GM23338 (cell line): Measurements from ENCODE around the gene SMG9. TPM values are rescaled to one million over a fixed set of nuclear protein-coding genes. Genes with fewer than 3 reads are reported as not detected.

Experiments used
- ATAC-seq: fragments of 200-7000 bp; cut with Tn5 transposase; 3 replicates; pipeline ENCODE4 v1.9.1; 2020
- DNase-seq: peaks from one replicate; pipeline ENCODE4 v3.0.0-alpha.2; 2015; ENCODE audit warnings: low spot score
- H2AFZ ChIP-seq: fragments of 200-600 bp; sonication (generic); 2 replicates; pipeline ENCODE4 v1.8.0; 2016; ENCODE audit warnings: antibody characterized with exemption, mild to moderate bottlenecking, moderate library complexity
- H3F3A ChIP-seq: fragments of 200-600 bp; sonication (generic); replicated peaks from 2 replicates; pipeline ENCODE4 v1.8.0; 2017; ENCODE audit warnings: antibody characterized with exemption, mixed run types, low read depth
- H3K27ac ChIP-seq: fragments of 200-600 bp; sonication (generic); 2 replicates; pipeline ENCODE4 v1.6.1; 2016; ENCODE audit warnings: low read depth
- H3K27me3 ChIP-seq: fragments of 200-600 bp; sonication (generic); 2 replicates; pipeline ENCODE4 v1.8.0; 2016; ENCODE audit warnings: mild to moderate bottlenecking, mixed run types, moderate library complexity; ENCODE audit not compliant: insufficient read depth
- H3K36me3 ChIP-seq: fragments of 200-600 bp; sonication (generic); 2 replicates; pipeline ENCODE4 v1.8.0; 2016; ENCODE audit warnings: mild to moderate bottlenecking; ENCODE audit not compliant: insufficient read depth
- H3K4me1 ChIP-seq: fragments of 200-600 bp; sonication (generic); 2 replicates; pipeline ENCODE4 v1.8.0; 2016; ENCODE audit warnings: mild to moderate bottlenecking, moderate library complexity; ENCODE audit not compliant: insufficient read depth
- H3K4me2 ChIP-seq: fragments of 200-600 bp; sonication (generic); 2 replicates; pipeline ENCODE4 v1.7.1; 2017; ENCODE audit warnings: mixed run types
- H3K4me3 ChIP-seq: fragments of 200-600 bp; sonication (generic); 2 replicates; pipeline ENCODE4 v1.6.1; 2016; ENCODE audit warnings: mixed run types
- H3K79me2 ChIP-seq: fragments of 200-600 bp; sonication (generic); replicated peaks from 2 replicates; pipeline ENCODE4 v1.8.0; 2017; ENCODE audit warnings: mild to moderate bottlenecking; ENCODE audit not compliant: insufficient read depth
- H3K9me2 ChIP-seq: fragments of 200-600 bp; sonication (generic); 2 replicates; pipeline ENCODE4 v1.8.0; 2017; ENCODE audit not compliant: insufficient read depth
- H4K20me1 ChIP-seq: fragments of 200-600 bp; sonication (generic); replicated peaks from 2 replicates; pipeline ENCODE4 v1.8.0; 2017; ENCODE audit warnings: mild to moderate bottlenecking; ENCODE audit not compliant: insufficient read depth
- H3K27ac Mint-ChIP-seq: 2 replicates; pipeline ENCODE4 v1.8.0; 2020; ENCODE audit warnings: inconsistent platforms, mild to moderate bottlenecking, moderate library complexity, mixed read lengths
- H3K27me3 Mint-ChIP-seq: 3 replicates; pipeline ENCODE4 v1.8.0; 2022; ENCODE audit warnings: low read depth, mild to moderate bottlenecking, moderate library complexity, mixed read lengths, inconsistent platforms; ENCODE audit not compliant: insufficient read depth, poor library complexity
- H3K36me3 Mint-ChIP-seq: 3 replicates; pipeline ENCODE4 v1.8.0; 2021; ENCODE audit warnings: low read depth, mild to moderate bottlenecking, inconsistent platforms, moderate library complexity, mixed read lengths
- H3K4me1 Mint-ChIP-seq: 3 replicates; pipeline ENCODE4 v1.8.0; 2020; ENCODE audit warnings: mild to moderate bottlenecking, inconsistent platforms, mixed read lengths
- H3K4me3 Mint-ChIP-seq: 3 replicates; pipeline ENCODE4 v1.8.0; 2021; ENCODE audit warnings: moderate library complexity, mild to moderate bottlenecking, inconsistent platforms, mixed read lengths
- H3K9me3 Mint-ChIP-seq: 3 replicates; pipeline ENCODE4 v1.8.0; 2020; ENCODE audit warnings: moderate library complexity, mild to moderate bottlenecking, inconsistent platforms, mixed read lengths
- CREB1 ChIP-seq: fragments of 250-450 bp; sonication (Bioruptor Pico); IDR thresholded peaks from 2 replicates; pipeline ENCODE4 v1.5.0; 2020; ENCODE audit warnings: low read depth, mild to moderate bottlenecking, moderate library complexity
- EZH2 ChIP-seq: fragments of 200-600 bp; sonication (generic); IDR thresholded peaks from one replicate; pipeline ENCODE4 v1.8.0; 2017; ENCODE audit warnings: antibody characterized with exemption, mild to moderate bottlenecking, low read depth; ENCODE audit not compliant: unreplicated experiment
- EZH2phosphoT487 ChIP-seq: fragments of 200-600 bp; sonication (generic); IDR thresholded peaks from one replicate; pipeline ENCODE4 v1.8.1; 2018; ENCODE audit warnings: antibody characterized with exemption; ENCODE audit not compliant: unreplicated experiment
- JUNB ChIP-seq: IDR thresholded peaks from one replicate; pipeline ENCODE4 v1.6.1; 2016; ENCODE audit warnings: antibody characterized with exemption; ENCODE audit not compliant: unreplicated experiment
- NANOG ChIP-seq: IDR thresholded peaks from 2 replicates; pipeline ENCODE4 v1.6.1; 2016; ENCODE audit warnings: antibody characterized with exemption, borderline replicate concordance
- POLR2AphosphoS5 ChIP-seq: IDR thresholded peaks from 2 replicates; pipeline ENCODE4 v1.6.1; 2016; ENCODE audit warnings: antibody characterized with exemption, low read depth
- STAT1 ChIP-seq: IDR thresholded peaks from one replicate; pipeline ENCODE4 v1.6.1; 2016; ENCODE audit warnings: antibody characterized with exemption; ENCODE audit not compliant: unreplicated experiment
- ZNF114 ChIP-seq: fragments of 250-450 bp; sonication (Bioruptor Pico); IDR thresholded peaks from 2 replicates; pipeline ENCODE4 v1.5.0; 2020; ENCODE audit warnings: mild to moderate bottlenecking, moderate library complexity
- ZNF331 ChIP-seq: fragments of 250-450 bp; sonication (Bioruptor Pico); IDR thresholded peaks from 2 replicates; pipeline ENCODE4 v1.5.0; 2020; ENCODE audit warnings: low read depth, mild to moderate bottlenecking, moderate library complexity
- polyA plus RNA-seq: library from polyadenylated mRNA; unstranded; fragments of >200 nt; fragmentation: Nextera tagmentation; extraction: Ambion mirVana; gene quantifications from 2 replicates; pipeline ENCODE4 v1.2.1, GENCODE V29; 2016
- total RNA-seq: library from RNA; depleted of rRNA; stranded (reverse); fragments of >200 nt; shearing (Covaris generic); gene quantifications from 2 replicates; pipeline ENCODE4 v1.2.3, GENCODE V29; 2014
- TF ChIP-seq, protein P1 (sequence below): IDR thresholded peaks from one replicate; pipeline ENCODE4 v1.6.1; 2018; ENCODE audit warnings: antibody characterized with exemption; ENCODE audit not compliant: unreplicated experiment
- TF ChIP-seq, protein P2 (sequence below): fragments of 250-450 bp; sonication (Bioruptor Pico); IDR thresholded peaks from 2 replicates; pipeline ENCODE4 v1.5.0; 2020; ENCODE audit warnings: mild to moderate bottlenecking, moderate library complexity
- TF ChIP-seq, protein P3 (sequence below), 2 experiments: fragments of 200-600 bp in 1 of 2; sonication (generic) in 1 of 2; conservative IDR thresholded peaks; 2 replicates each; pipeline versions ENCODE4 v1.5.1 to v1.6.1; 2016 to 2017; ENCODE audit warnings: antibody characterized with exemption in 2 of 2, low read depth in 2 of 2, mild to moderate bottlenecking in 2 of 2, moderate library complexity in 1 of 2

Gene SMG9
- total and polyA plus RNA-seq, 2 experiments from 2014 or later, result 13.2 to 14.0 TPM

DNA sequence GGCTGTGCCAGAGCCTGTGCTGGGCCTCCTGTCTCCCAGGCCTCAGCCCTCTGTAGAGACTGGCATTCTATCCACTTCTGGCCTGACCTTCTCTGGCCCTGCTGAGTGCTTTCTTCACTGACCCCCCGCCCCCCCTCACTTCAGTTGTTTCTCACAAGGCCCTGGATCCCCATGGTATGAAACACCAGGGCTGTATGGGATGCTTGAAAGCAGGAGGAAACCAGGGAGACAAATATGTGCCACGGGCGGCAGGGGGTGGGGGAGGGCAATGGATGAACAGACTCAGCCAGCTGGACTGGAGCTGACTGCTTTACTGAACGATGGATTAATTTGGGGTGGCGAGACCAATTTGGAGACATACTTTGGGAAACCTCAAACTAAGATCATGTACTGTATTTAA is 24.8 kb downstream of the SMG9 start (continued):
- TF ChIP-seq POLR2AphosphoS5 (no peak), NANOG (no peak), ZNF114 (no peak), STAT1 (no peak)
- TF ChIP-seq, protein P1, sequence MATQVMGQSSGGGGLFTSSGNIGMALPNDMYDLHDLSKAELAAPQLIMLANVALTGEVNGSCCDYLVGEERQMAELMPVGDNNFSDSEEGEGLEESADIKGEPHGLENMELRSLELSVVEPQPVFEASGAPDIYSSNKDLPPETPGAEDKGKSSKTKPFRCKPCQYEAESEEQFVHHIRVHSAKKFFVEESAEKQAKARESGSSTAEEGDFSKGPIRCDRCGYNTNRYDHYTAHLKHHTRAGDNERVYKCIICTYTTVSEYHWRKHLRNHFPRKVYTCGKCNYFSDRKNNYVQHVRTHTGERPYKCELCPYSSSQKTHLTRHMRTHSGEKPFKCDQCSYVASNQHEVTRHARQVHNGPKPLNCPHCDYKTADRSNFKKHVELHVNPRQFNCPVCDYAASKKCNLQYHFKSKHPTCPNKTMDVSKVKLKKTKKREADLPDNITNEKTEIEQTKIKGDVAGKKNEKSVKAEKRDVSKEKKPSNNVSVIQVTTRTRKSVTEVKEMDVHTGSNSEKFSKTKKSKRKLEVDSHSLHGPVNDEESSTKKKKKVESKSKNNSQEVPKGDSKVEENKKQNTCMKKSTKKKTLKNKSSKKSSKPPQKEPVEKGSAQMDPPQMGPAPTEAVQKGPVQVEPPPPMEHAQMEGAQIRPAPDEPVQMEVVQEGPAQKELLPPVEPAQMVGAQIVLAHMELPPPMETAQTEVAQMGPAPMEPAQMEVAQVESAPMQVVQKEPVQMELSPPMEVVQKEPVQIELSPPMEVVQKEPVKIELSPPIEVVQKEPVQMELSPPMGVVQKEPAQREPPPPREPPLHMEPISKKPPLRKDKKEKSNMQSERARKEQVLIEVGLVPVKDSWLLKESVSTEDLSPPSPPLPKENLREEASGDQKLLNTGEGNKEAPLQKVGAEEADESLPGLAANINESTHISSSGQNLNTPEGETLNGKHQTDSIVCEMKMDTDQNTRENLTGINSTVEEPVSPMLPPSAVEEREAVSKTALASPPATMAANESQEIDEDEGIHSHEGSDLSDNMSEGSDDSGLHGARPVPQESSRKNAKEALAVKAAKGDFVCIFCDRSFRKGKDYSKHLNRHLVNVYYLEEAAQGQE, result no peak

DNA sequence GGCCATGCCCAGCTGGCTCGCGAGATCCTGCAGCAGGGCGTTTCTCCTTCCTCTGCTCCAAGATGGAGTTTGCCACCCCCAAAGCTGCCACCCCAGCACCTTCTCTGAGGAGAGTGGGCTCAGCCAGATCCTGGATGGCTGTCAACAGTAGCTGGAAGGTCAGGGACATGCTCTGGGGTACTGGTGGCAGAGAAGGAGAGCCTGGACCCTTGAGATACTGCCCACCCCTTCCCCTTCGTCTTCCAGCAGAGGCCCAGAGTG is 27.2 kb downstream of the SMG9 start:
- Histone ChIP-seq H3F3A (no peaks in the 10 kb centered on the region), H3K4me3 (no peak overlapping the region), H3K4me2 (no peak overlapping the region), H3K4me1 (no peaks in the 10 kb centered on the region), H3K27ac (no peak overlapping the region), H3K36me3 (no peaks in the 10 kb centered on the region), H3K27me3 (no peaks in the 10 kb centered on the region), H4K20me1 (no peaks in the 10 kb centered on the region; the same call in 1 of the 2 replicates), H3K9me2 (no peaks in the 10 kb centered on the region), H3K79me2 (no peaks in the 10 kb centered on the region), H2AFZ (no peak overlapping the region)
- DNase-seq (no peak), ATAC-seq (no peak)
- Mint-ChIP-seq H3K36me3 (peaks cover 32% of the 10 kb centered on the region), H3K27me3 (peaks cover 8% of the 10 kb centered on the region), H3K27ac (no peak overlapping the region), H3K9me3 (no peaks in the 10 kb centered on the region; the same call in 2 of the 3 replicates), H3K4me3 (no peak overlapping the region), H3K4me1 (no peaks in the 10 kb centered on the region; the same call in 2 of the 3 replicates)
- no peak for TF ChIP-seq EZH2phosphoT487
- no peak for TF ChIP-seq POLR2AphosphoS5
- TF ChIP-seq CREB1 (CRISPR knock-in tag), result no peak
- TF ChIP-seq JUNB, result no peak
- TF ChIP-seq EZH2, result no peak
- TF ChIP-seq, protein P2, sequence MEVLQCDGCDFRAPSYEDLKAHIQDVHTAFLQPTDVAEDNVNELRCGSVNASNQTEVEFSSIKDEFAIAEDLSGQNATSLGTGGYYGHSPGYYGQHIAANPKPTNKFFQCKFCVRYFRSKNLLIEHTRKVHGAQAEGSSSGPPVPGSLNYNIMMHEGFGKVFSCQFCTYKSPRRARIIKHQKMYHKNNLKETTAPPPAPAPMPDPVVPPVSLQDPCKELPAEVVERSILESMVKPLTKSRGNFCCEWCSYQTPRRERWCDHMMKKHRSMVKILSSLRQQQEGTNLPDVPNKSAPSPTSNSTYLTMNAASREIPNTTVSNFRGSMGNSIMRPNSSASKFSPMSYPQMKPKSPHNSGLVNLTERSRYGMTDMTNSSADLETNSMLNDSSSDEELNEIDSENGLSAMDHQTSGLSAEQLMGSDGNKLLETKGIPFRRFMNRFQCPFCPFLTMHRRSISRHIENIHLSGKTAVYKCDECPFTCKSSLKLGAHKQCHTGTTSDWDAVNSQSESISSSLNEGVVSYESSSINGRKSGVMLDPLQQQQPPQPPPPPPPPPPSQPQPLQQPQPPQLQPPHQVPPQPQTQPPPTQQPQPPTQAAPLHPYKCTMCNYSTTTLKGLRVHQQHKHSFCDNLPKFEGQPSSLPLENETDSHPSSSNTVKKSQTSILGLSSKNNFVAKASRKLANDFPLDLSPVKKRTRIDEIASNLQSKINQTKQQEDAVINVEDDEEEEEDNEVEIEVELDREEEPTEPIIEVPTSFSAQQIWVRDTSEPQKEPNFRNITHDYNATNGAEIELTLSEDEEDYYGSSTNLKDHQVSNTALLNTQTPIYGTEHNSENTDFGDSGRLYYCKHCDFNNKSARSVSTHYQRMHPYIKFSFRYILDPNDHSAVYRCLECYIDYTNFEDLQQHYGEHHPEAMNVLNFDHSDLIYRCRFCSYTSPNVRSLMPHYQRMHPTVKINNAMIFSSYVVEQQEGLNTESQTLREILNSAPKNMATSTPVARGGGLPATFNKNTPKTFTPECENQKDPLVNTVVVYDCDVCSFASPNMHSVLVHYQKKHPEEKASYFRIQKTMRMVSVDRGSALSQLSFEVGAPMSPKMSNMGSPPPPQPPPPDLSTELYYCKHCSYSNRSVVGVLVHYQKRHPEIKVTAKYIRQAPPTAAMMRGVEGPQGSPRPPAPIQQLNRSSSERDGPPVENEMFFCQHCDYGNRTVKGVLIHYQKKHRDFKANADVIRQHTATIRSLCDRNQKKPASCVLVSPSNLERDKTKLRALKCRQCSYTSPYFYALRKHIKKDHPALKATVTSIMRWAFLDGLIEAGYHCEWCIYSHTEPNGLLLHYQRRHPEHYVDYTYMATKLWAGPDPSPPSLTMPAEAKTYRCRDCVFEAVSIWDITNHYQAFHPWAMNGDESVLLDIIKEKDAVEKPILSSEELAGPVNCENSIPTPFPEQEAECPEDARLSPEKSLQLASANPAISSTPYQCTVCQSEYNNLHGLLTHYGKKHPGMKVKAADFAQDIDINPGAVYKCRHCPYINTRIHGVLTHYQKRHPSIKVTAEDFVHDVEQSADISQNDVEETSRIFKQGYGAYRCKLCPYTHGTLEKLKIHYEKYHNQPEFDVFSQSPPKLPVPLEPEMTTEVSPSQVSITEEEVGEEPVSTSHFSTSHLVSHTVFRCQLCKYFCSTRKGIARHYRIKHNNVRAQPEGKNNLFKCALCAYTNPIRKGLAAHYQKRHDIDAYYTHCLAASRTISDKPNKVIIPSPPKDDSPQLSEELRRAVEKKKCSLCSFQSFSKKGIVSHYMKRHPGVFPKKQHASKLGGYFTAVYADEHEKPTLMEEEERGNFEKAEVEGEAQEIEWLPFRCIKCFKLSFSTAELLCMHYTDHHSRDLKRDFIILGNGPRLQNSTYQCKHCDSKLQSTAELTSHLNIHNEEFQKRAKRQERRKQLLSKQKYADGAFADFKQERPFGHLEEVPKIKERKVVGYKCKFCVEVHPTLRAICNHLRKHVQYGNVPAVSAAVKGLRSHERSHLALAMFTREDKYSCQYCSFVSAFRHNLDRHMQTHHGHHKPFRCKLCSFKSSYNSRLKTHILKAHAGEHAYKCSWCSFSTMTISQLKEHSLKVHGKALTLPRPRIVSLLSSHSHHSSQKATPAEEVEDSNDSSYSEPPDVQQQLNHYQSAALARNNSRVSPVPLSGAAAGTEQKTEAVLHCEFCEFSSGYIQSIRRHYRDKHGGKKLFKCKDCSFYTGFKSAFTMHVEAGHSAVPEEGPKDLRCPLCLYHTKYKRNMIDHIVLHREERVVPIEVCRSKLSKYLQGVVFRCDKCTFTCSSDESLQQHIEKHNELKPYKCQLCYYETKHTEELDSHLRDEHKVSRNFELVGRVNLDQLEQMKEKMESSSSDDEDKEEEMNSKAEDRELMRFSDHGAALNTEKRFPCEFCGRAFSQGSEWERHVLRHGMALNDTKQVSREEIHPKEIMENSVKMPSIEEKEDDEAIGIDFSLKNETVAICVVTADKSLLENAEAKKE, result no peak
- TF ChIP-seq NANOG, result no peak
- TF ChIP-seq, protein P3, sequence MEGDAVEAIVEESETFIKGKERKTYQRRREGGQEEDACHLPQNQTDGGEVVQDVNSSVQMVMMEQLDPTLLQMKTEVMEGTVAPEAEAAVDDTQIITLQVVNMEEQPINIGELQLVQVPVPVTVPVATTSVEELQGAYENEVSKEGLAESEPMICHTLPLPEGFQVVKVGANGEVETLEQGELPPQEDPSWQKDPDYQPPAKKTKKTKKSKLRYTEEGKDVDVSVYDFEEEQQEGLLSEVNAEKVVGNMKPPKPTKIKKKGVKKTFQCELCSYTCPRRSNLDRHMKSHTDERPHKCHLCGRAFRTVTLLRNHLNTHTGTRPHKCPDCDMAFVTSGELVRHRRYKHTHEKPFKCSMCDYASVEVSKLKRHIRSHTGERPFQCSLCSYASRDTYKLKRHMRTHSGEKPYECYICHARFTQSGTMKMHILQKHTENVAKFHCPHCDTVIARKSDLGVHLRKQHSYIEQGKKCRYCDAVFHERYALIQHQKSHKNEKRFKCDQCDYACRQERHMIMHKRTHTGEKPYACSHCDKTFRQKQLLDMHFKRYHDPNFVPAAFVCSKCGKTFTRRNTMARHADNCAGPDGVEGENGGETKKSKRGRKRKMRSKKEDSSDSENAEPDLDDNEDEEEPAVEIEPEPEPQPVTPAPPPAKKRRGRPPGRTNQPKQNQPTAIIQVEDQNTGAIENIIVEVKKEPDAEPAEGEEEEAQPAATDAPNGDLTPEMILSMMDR (conservative IDR thresholded peaks at IDR 0.05; ENCODE audit: low read depth in 2 of 2), result no peak
- no peak for TF ChIP-seq ZNF331 (CRISPR knock-in tag)
- no peak for TF ChIP-seq ZNF114
